Thoracic aorta (tissue), 2 donors: ENCODE results near the gene PARD3B. TPM values are rescaled to one million over a fixed set of nuclear protein-coding genes. Genes with fewer than 3 reads are reported as not detected.

Source experiments
- ATAC-seq: fragments of 150-250 bp; one replicate; pipeline ENCODE4 v1.8.0; 2017; ENCODE audit warnings: low read depth; ENCODE audit not compliant: insufficient number of reproducible peaks, low FRiP score
- DNase-seq: peaks from one replicate; pipeline ENCODE4 v3.0.0-alpha.2; 2020; ENCODE audit warnings: low spot score
- H3K27ac ChIP-seq, 2 donors: fragments of 200-600 bp; sonication (generic); 1 replicate in 1 of 2; 2 replicates in 1 of 2; pipeline ENCODE4 v1.5.1; 2016; ENCODE audit warnings: mild to moderate bottlenecking in 2 of 2, moderate library complexity in 2 of 2
- H3K27me3 ChIP-seq: fragments of 200-600 bp; sonication (generic); replicated peaks from 2 replicates; pipeline ENCODE4 v1.6.0; 2016; ENCODE audit warnings: mild to moderate bottlenecking; ENCODE audit not compliant: insufficient read depth
- H3K36me3 ChIP-seq: fragments of 200-600 bp; sonication (generic); one replicate; pipeline ENCODE4 v1.5.1; 2016
- H3K4me1 ChIP-seq, 2 donors: fragments of 200-600 bp; sonication (generic); 1 replicate in 1 of 2; 2 replicates in 1 of 2; pipeline versions ENCODE4 v1.5.1 to v1.6.0; 2016; ENCODE audit warnings: low read depth in 2 of 2, mild to moderate bottlenecking in 1 of 2; ENCODE audit not compliant: control insufficient read depth in 1 of 2
- H3K4me3 ChIP-seq: fragments of 200-600 bp; sonication (generic); 2 replicates; pipeline ENCODE4 v1.5.1; 2016; ENCODE audit warnings: mild to moderate bottlenecking
- H3K9me3 ChIP-seq: fragments of 200-600 bp; sonication (generic); 2 replicates; pipeline ENCODE4 v1.5.1; 2016
- CTCF ChIP-seq: fragments of 200-600 bp; sonication (generic); IDR thresholded peaks from one replicate; pipeline ENCODE4 v1.5.1; 2019; ENCODE audit warnings: antibody characterized with exemption
- total RNA-seq, 2 donors: library from RNA; depleted of rRNA; stranded (reverse); fragments of >200 nt; gene quantifications; one replicate each; pipeline versions ENCODE4 v1.1.0 to v1.2.3, GENCODE V29; 2016

The PARD3B gene
- total RNA-seq, 2 donors from 2014 or later = 25.7 to 34.5 TPM

GRCh38 chr2:205543937-205544702 lies 998.8 kb downstream of the PARD3B start:
- peaks cover 4 to 25% of the 10 kb centered on the region in 2 donors for H3K4me1 ChIP-seq
- no peak for ATAC-seq
- no peak for TF ChIP-seq CTCF
- H3K9me3 ChIP-seq = no peaks in the 10 kb centered on the region
- no peak overlapping the region for H3K27ac ChIP-seq
- no peak overlapping the region for H3K4me3 ChIP-seq
- DNase-seq = no peak
- no peaks in the 10 kb centered on the region for H3K36me3 ChIP-seq
- no peaks in the 10 kb centered on the region for H3K27me3 ChIP-seq

- H3K4me1 ChIP-seq = peaks cover 4 to 25% of the 10 kb centered on the region in 2 donors
- H3K4me3 ChIP-seq = no peak overlapping the region
- no peak overlapping the region for H3K27ac ChIP-seq
- H3K36me3 ChIP-seq = no peaks in the 10 kb centered on the region
- no peaks in the 10 kb centered on the region for H3K27me3 ChIP-seq
- ATAC-seq (no peak), DNase-seq (no peak)
- no peak for TF ChIP-seq CTCF
- H3K9me3 ChIP-seq = no peaks in the 10 kb centered on the region
Observed at GRCh38 chr2:205545971-205546816, 1000.9 kb downstream of the PARD3B start.

- DNase-seq (no peak), ATAC-seq (no peak)
- no peak overlapping the region for H3K27ac ChIP-seq
- no peaks in the 10 kb centered on the region for H3K27me3 ChIP-seq
- no peaks in the 10 kb centered on the region for H3K4me1 ChIP-seq
- no peaks in the 10 kb centered on the region for H3K9me3 ChIP-seq
- no peaks in the 10 kb centered on the region for H3K36me3 ChIP-seq
- H3K4me3 ChIP-seq = no peak overlapping the region
- TF ChIP-seq CTCF = no peak
Observed at GRCh38 chr2:205555566-205556230, 1010.4 kb downstream of the PARD3B start.

GRCh38 chr2:205556357-205556756 lies 1011.1 kb downstream of the PARD3B start:
- no peak for DNase-seq
- TF ChIP-seq CTCF = no peak
- no peak overlapping the region for H3K4me3 ChIP-seq
- H3K27ac ChIP-seq = no peak overlapping the region
- ATAC-seq = no peak
- no peaks in the 10 kb centered on the region for H3K36me3 ChIP-seq
- H3K27me3 ChIP-seq = no peaks in the 10 kb centered on the region
- no peaks in the 10 kb centered on the region for H3K4me1 ChIP-seq
- no peaks in the 10 kb centered on the region for H3K9me3 ChIP-seq
